GM19328 (cell line): ENCODE data around the gene TEX2.
A peak's percentile ranks its signal among the peaks of the same experiment; 100 is the strongest.

Source experiments
- ATAC-seq: cut with Tn5 transposase; IDR thresholded peaks from one replicate; pipeline ENCODE4 v1.9.1; 2021; ENCODE audit warnings: mild to moderate bottlenecking, moderate library complexity; ENCODE audit not compliant: unreplicated experiment

The TEX2 gene

DNA sequence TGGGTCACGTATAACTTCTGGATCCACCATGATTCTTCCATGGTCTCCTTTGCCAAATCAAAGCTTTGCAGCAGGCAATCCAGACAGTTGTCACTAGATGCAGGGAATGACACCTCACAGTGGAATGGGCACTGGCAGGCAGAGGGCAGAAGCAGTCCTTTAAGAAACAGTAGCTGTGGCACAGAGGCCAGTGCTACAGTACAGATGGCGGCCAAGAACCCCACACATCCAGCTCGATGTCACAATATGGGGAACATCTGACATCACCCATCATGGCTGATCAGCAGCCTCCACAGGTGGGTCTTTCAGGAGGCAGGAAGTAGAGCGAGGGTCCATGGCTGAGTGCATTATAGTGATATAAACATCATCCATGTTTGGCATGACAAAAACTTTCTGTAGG, 114.4 kb downstream of the TEX2 start:
- ATAC-seq = no peak

DNA sequence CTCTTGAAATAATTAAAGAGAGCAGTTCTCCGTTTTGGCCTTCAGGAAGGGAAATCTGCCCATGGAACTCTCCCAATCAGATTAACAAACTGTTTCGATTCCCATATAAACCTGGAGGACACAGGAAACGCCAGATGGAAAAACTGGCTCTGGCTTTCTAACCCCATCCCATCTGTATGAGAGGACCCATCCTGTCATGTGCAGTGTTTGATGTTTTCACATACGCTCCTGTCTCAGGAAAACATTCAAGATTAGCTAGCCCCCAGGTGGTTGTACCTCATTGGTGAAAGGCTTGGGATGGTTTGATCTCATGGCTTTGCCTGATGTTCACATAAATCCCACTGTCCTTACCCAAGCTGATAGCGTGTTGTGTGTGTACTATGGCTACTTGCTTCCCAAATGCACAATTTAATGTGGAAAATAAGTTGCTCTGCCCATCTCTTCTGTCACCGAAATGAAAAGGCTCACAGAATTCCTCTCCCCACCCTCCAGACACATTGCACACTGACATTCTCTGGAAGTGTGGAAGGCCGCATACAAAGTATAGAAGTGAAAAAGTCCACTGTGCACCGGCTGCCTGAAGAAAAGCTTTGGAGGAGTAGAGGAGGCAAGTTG, 114.9 kb downstream of the TEX2 start:
- ATAC-seq = no peak

DNA sequence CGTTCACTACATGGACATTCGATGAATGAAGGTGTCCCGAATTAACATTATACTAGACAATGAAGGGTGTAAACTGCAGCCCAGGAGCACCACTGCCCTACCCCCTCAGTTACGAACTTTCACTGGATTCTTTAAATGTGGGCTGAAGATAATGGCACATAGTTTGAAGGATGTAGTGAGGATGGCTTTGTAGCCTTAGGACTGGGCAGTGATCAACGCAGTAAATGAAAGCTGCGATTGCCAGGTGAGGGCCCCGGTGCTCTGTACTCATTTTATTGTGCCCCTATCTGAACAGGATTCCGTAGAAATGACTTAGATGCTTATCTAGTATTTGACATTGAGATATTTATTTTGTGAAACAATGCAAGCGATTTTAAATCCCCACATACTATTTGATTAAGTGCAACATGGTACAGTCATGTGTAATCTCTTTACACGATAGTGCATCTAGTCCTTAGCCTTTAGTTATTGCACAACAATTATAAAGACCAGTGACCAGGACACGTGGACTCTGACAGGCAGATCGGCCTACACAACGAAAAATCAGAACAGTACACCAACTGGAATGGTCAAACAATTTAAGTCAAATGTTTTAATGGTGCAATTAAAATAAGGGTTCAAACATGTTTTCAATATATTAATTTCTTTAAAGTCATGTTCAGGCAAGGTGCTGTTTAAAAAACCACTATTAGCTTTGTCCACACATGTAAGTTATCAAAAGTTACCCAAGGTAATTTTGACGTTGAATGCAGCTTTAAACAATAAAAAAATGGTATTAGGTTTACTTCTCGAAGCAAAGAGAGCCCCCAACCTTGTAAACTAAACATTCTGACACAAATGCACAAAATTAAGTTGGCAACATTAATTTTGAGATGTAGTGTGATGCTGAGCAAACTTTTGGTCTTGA, 115.7 kb downstream of the TEX2 start:
- no peak for ATAC-seq

DNA sequence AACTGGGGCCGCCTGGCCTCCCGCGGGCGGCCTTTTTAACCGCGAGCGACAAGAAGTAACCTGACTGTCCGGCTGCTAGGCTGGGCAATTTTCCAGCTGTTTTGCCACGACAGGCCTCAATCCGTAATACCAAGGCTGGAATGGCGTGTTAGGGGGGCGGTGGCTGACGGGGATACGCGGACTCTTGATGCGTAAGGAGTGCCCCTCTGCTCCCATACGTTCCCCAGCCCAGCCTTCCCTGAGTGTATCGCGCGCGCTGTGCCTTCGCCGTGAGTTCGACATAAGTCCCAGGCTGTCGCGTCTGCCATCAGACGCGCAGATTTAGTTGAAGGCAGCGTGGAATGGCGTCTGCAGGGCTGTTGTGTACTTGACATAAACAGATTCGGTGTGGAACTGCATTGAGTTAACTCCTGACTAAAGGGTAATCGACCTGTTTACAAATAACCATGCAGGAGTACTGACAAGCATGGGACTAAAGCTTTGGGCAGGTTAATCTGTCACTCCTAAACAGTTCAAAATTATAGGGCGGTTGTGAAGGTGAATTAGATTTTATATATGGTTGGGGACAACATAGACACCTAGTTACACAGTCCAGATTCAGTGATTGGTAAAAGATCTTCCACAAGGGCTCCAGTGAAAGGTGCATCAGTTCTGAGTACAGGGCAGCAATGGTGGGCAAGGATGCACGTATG, 116.5 kb downstream of the TEX2 start:
- peak; percentile 4 for ATAC-seq

DNA sequence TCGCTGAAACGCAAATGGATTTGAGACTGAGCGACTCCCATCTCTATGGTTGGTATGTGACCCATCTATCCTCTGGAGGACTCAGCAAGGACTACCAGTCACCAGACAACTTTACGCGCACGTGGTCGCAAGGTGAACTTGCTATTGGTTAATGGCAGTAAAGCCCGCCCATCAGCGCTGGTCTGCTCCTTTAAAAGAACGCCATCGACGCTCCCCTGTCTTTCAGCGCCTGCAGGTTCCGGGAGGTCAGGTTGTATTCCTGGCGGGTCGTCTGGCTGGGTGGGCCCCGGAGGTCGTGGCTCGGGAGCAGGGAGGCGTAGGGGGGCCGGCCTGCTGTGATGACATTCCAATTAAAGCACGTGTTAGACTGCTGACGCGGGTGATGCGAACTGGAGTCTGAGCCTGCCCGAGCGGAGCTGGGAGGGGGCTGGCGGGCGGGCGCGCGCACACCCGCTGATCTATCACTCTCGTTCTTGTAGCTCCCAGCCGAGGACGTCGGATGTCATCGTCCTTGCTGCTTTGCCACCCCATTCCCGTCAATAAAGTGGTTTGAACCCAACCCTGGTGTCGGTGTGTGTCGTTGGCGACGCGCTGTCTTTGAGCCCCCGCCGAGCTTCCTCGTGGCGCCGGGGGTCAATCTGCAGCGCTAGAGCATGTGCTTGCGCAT, 117.2 kb downstream of the TEX2 start:
- peak; percentile 92 for ATAC-seq

DNA sequence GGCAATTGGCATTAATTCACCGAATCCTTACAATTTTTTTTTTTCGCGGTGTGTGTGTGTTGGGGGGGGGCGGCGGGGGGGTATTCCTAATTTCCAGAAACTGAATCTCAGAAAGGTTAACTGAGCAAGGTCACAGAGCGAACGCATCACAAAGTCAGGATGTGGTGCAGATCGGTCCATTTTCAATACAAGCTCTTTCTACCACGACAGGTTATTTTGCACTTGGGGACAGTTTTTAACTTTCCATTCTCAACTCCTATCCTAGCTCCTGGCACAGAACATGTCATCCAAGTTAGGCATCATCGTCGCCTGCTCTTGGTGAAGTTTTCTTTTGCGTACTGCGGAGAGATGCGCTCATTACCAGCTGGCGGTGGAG, 117.7 kb downstream of the TEX2 start:
- ATAC-seq = peak; percentile 15

DNA sequence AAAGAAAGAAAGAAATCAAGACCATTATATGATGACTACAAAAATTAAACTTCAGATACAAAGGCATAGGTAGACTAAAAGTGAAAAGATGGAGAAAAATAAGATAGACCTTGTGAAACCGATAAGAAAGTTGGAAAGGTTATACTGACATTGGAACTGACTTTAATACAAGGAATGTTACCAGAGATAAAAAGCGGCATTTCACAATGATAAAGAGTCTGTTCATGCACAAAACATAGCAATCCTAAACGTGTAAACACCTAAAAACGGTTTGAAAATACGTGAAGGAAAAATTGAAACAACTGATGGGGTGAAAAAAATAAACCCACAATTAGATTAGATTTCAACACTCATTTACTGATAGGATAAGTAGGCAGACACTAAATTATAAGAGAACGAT, 123.5 kb downstream of the TEX2 start:
- ATAC-seq = no peak

DNA sequence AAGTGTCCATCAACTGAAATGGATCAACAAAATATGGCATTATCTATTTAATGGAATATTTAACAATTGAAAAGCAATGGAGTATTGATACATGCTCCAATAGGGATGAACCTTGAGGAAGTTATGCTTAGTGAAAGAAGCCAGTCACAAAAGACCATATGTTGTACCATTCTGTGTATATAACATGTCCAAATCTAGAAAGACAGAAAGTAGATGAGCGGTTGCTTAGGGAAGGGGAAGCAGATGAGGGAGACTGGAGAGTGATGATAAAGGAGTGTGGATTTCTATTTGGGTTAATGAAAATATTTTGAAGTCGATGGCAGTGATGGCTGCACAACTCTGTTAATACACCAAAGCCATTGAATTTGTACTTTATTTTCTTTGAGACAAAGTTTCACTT, 124.6 kb downstream of the TEX2 start:
- ATAC-seq = no peak

DNA sequence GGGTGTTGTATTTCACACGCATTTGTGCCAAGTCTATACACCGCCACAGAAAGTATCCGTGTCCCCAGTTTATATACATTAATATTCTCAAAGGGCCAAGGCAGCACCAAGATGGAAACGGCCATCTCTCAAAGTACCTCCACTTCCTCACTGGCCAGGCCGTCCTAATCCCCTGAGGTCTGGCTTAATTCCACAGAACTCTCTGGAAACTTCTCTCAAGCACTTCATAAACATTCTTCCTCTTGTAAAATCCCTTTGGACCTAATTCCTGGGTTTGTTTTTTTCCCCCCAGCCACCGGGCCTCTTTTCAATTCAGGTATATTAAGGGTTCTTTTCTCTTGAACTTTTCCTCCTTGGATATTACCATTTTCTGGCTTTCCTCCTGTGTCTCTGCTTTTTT, 128.1 kb downstream of the TEX2 start:
- ATAC-seq = no peak

DNA sequence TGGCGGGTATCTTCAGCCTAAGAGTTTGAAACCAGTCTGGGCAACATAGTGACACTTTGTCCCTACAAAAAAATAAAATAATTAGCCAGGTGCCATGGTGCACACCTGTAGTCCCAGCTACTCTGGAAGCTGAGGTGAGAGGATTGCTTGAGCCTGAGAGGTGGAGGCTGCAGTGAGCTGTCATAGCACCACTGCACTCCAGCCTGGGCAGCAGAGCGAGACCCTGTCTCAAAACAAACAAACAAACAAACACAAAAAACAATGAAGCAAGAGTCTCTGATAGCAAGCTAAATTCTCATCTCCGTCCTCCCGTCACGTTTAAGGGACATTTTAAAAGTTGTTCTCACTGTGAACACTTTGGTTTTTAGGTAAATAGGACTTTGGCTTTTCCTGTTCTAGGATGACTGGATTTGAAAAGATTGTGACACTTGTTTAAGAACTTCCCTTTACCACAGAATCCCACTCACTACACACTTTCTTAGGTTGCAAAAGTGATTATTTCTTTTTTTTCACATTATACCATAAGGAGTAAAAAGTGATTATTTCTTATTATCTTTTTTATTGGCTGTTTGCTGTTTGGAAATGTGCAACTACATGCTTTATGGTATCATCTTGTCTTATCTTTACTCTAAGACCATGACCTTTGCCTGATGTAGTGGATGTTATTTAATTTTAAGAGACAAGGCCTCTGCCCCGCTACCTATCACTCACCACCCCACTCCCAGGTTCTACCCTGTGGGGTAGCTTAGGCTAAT, 128.7 kb downstream of the TEX2 start:
- no peak for ATAC-seq

DNA sequence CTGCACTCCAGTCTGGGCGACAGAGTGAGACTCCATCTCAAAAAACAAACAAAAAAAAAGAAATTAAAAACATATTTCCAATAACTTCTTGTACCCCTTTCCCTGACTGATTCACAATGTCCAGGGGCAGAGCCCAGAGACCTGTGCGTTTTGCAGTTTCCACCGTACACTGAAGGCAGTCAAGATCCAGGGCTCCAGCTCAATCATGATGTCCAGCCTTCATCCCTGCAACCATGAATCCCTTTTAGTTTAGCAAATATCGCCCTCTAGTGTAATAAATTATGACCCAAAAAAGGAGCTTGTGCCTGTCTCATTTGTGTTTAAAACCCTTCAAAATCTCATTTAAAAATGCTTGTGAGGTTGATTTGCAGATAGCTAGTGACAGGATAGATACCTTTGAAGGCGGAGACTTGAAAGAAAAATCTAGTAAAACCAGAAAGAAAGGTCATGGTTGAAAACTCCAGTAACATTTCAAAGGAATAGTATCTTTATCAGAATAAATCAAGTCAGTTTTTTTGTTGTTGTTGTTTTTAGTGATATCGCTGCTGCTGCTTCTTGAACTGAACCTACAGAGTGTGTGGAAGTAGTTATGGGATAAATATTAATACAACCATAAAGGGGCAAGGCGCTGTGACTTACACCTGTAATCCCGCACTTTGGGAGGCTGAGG, 129.4 kb downstream of the TEX2 start:
- ATAC-seq = no peak

DNA sequence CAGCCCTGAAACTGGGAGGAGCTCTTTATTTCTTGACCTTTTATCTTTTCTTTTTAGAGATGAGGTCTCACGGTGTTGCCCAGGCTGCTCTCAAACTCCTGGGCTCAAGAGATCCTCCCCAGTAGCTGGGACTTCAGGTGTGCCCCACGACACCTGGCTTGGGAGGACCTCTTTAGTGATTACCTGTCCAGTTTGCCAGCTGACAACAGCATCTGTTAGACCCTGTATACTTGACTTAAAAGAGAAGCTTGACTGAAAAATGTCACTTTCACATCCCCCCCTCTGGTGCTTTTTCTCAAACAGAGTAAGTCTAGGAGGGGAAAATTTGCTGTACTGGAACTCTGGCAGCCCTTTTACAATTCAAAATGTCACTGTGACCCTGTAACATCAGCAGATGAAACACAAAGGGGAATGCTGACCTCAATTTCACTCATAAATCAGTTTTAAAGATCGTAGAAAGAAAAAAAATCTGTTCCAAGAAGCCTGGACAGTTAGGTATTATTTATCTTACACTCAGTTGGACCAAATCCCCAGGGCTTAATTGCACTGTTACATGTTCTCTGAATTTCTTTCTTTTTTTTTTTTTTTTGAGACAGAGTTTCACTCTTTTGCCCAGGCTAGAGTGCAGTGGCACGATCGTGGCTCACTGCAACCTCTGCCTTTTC, 131.3 kb downstream of the TEX2 start:
- ATAC-seq = no peak

DNA sequence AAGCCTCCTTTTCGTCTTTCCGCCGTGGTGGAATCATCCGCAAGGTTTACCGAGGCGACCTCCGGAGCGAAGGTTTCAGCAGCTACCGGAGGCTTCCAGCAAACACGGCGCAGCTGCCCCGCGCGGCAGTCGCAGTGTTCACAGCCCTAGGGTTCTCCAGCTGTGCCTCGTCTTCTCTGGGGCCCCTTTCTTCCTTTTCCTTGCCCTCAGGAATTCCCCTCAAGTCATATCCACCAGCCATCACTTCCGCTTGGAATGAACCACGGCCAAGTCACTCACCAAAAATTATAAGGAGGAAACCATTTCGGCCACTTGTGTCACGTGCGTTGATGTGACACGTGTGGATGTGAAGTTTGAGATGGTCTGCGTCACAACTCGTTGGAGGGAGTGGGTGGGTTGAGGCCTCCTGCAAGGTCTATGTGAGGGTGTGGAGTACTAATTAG, 132.5 kb downstream of the TEX2 start:
- peak; percentile 9 for ATAC-seq

DNA sequence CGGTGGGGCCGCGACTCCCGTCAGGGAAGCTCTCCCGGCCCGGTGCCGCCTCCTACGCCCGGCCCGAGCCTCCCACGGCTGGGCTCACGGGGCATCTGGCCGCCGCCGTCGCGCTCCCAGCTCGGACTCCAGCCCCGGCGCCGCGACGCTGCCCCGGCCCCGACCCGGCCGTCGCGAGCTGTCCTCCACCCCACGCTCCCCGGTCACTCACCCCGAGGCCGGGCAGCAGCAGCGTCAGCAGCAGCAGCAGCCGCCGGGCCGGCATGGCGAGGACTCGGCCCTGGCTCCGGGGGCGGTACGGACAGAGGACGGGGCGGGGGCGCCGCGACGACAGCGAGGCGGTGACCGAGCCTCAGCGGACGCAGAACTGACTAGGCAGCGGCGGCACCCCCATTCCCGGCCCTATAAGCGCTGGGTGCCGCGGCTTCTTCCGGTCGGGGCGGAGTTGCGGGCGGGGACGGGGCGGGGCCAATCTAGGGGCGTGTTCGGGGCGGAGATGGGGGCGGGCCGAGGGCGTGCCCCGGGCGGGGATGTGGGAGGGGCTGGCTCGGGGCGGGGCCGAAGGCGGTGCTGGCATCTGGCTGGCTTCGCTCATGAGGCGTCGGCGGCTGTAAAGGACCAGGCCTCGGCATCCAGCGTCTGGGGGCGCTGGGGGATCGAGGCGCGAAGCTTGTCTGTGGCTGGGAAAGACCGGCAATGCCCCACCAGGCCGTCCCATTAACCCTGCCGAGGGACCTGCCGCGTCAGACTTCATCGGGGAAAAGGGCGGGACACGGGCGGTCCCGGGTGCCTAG, 133.1 kb downstream of the TEX2 start, which contains the start of gene ERN1:
ERN1 (minus strand) TSS at position 380 of the 794 bp plus-strand sequence; CDS start at position 265, 115 bp downstream.
- peak; percentile 78 for ATAC-seq

DNA sequence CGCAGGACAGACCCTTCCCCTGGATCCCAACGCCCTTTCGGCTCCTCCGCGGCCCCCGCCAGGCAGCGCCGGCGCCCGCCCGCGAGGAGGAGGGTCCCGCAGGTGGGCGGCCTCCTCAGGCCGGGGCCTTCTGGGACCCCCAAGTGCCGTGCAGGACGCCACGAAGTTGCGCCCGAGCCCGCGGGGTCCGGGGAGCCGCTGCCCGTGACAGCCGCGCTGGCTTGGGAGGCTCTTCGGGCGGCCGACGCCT, 133.6 kb downstream of the TEX2 start:
- peak; percentile 6 for ATAC-seq

DNA sequence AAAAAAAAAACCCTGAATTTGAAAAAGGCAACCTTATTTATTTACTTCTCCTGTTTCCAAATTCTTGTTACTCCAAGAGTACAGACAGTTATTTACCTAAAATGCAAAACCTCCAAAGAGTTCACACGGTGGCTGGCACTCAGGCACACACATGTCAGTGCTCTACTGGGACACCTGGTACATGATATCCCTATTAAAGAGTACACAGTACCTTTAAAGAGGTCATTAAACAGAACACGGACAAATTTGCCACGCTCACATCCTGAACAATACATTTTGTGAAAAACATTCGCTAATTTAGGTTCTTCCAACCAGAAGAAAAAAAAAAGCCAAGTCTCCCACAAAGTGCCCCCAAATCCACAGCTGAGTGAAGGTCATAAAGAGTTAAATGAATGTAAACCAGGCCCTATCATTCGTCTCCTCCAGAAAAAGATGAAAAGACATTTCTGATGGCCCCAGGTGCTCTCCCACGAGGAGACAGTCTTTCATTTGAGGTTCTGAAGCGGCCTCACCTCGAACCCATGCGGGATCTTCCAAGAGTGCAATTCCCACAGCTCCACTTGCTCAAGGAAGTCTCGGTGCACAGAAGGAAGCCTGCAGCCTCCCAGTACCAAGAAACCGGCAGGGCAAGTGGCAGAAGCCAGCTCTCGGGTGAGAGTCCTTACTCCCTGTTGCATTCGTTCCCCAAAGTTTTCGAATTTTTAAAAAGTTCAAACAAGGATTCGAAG, 134.1 kb downstream of the TEX2 start:
- no peak for ATAC-seq

DNA sequence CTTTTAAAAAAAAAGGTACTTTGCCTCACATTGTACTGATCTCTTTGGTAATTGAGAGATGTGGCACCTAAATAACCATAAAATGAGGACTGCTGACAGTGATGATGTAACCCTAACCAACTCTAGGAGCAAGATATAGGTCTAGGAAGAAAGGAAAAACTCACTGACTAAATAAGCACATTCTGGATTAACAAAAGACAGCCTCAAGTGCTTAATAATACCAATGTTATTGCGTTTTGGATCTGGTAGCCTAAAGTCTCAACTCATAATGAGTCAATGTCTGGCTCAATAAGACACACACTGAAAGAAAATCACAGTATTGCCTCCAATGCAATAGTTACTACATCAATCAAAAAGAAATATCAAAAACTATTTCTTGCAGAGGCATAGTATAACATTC, 136.1 kb downstream of the TEX2 start:
- ATAC-seq = no peak

DNA sequence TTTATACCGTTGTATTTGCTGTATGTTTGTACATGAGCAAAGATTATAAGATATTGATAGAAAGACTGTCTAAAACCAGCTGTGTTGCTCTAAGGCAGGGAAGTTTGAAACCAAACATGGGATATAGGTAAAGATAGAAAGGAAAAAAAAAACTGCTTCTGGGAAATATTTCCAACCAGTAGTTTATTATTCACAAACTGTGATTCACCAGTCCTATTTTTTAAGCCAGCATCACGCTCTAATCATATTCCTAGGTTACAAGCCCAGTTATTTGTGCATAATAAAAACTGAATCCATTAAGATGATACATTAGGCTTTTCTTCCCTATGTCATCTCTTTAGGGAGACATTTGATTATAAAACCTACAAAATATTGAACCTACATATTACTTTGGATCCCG, 137.1 kb downstream of the TEX2 start:
- ATAC-seq = no peak
